Spinal cord (tissue), 10 donors: ENCODE measurements around the gene GOLGA2. TPM values are rescaled to one million over a fixed set of nuclear protein-coding genes. Genes with fewer than 3 reads are reported as not detected.

Experiments
- DNase-seq, 6 donors: peaks; one replicate each; pipeline versions ENCODE4 v3.0.0 to v3.0.0-alpha.2; 2013 to 2015; ENCODE audit warnings: low spot score in 6 of 6, low read depth in 4 of 6
- H3K27ac ChIP-seq: one replicate; pipeline ENCODE4 v1.5.1; 2013; ENCODE audit warnings: low read depth, low read length, control low read depth
- H3K27me3 ChIP-seq: one replicate; pipeline ENCODE4 v1.6.1; 2013; ENCODE audit warnings: low read length; ENCODE audit not compliant: control insufficient read depth, insufficient read depth
- H3K36me3 ChIP-seq: one replicate; pipeline ENCODE4 v1.6.1; 2013; ENCODE audit warnings: low read length; ENCODE audit not compliant: control insufficient read depth, insufficient read depth
- H3K4me1 ChIP-seq: one replicate; pipeline ENCODE4 v1.6.1; 2013; ENCODE audit warnings: low read length; ENCODE audit not compliant: control insufficient read depth, insufficient read depth
- H3K4me3 ChIP-seq: one replicate; pipeline ENCODE4 v1.5.1; 2013; ENCODE audit warnings: low read depth, low read length, control low read depth
- H3K9me3 ChIP-seq: one replicate; pipeline ENCODE4 v1.6.1; 2013; ENCODE audit warnings: low read length; ENCODE audit not compliant: control insufficient read depth, insufficient read depth
- WGBS: methylation state at CpG from one replicate; pipeline ENCODE4 v1.1.5; 2013; ENCODE audit warnings: missing lambda C conversion rate; ENCODE audit not compliant: insufficient coverage; 5-methylcytosine and 5-hydroxymethylcytosine counted together
- polyA plus RNA-seq, 2 donors: library from polyadenylated mRNA; unstranded; fragments of 120-200 nt; gene quantifications; one replicate each; pipeline ENCODE4 v1.2.1, GENCODE V29; 2013; ENCODE audit not compliant: insufficient read length in 2 of 2
- total RNA-seq, 2 donors: library from RNA; depleted of rRNA in 1 of 2; stranded (reverse); fragments of 120-200 nt in 1 of 2; fragments of >200 nt in 1 of 2; gene quantifications; one replicate each; pipeline versions ENCODE4 v1.2.3 to v1.2.4, GENCODE V29; 2013 to 2014
- donor health status: healthy.

GOLGA2 gene
- total and polyA plus RNA-seq, 4 donors, result 70.6 to 119 (median 86.0) TPM

DNA sequence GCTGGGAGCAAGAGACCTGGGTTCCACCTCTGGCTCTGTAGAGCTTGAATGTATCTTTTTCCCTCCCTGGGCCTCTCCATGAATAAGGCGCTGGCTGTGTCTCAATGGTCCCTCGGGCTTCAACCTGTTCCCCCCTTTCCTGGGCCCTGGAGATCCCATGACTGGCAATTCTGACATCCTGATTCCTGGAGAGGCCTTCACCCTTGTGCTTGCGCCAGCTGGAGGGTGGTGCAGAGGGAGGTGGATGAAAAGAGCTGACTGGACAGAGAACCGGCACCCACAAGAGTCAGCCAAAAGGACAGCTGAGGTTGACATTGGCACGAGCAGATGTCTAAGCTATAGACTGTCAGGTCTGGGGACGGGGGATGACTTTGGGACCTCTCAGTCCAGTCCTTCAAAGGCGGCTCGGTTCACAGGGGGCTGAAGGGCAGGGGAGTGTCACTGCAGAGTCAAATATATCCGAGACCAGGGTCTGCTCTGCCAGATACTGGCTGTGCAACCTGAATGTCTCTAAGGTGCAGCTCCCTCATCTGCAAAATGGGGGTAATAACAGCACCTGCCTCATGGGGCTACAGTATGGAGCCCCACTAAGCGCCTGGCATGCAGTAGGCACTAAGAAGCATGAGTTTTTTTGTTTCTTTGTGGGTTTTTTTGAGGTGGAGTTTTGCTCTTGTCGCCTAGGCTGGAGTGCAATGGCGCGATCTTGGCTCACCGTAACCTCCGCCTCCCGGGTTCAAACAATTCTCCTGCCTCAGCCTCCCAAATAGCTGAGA lies 58.8 kb downstream of the GOLGA2 start:
- peaks cover 46% of the 10 kb centered on the region for H3K4me1 ChIP-seq
- no peaks in the 10 kb centered on the region for H3K27me3 ChIP-seq
- no peak for DNase-seq
- H3K9me3 ChIP-seq, result no peaks in the 10 kb centered on the region
- peaks cover 49% of the 10 kb centered on the region for H3K36me3 ChIP-seq
- no peak overlapping the region for H3K4me3 ChIP-seq
- peak overlapping the region; percentile 7 for H3K27ac ChIP-seq
- 87% methylated on average over 14 of the region's 16 CpGs for WGBS

DNA sequence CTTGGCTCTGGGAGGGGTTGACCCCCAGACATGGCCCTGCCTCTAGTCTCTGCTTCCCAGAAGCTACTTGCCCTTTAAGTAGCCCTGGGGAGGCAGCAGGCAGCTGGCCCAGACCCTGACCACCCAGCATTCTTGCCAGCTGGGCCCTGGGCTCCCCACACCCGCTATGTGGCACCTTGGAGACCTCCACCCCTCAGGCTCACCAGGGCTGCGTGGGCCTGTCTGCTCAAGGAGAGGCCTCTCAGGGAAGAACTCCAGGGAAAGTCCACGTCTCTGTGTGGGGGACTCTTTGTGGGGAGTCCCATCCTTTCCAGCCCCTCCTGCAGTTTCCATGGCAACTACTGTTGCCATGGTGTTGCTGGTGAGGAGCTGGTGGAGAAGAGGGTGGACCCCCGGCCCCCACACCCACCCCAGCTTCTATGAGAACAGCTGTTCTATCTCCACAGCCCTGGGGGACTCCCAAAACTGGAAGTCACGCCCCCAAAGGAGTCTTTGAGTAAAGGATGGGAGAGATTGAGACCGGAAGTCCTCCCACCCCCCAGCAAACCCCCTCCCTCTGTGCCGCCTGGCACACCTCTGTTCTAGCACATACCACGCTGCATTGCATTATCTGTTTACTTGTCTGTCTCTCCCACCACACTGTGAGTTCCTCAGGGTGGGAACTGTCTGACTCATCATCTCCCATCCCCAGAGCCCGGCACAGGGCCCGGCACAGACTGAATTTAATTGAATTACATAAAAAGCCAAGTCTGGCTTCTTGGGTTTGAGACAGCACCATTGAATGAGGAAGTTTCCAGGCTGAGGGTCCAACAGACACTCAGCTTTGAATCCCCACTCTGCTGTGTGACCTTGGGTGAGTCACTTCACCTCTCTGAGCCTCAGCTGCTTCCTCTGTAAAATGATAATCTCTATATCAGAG lies 60.1 kb downstream of the GOLGA2 start:
- Histone ChIP-seq H3K4me3 (no peak overlapping the region), H3K27me3 (no peaks in the 10 kb centered on the region), H3K36me3 (peaks cover 40% of the 10 kb centered on the region), H3K4me1 (peaks cover 51% of the 10 kb centered on the region), H3K27ac (no peak overlapping the region), H3K9me3 (no peaks in the 10 kb centered on the region)
- 50% methylated on average over 2 of the region's 10 CpGs for WGBS
- DNase-seq, result peak in 2 of 6 donors; percentile 34 to 35

DNA sequence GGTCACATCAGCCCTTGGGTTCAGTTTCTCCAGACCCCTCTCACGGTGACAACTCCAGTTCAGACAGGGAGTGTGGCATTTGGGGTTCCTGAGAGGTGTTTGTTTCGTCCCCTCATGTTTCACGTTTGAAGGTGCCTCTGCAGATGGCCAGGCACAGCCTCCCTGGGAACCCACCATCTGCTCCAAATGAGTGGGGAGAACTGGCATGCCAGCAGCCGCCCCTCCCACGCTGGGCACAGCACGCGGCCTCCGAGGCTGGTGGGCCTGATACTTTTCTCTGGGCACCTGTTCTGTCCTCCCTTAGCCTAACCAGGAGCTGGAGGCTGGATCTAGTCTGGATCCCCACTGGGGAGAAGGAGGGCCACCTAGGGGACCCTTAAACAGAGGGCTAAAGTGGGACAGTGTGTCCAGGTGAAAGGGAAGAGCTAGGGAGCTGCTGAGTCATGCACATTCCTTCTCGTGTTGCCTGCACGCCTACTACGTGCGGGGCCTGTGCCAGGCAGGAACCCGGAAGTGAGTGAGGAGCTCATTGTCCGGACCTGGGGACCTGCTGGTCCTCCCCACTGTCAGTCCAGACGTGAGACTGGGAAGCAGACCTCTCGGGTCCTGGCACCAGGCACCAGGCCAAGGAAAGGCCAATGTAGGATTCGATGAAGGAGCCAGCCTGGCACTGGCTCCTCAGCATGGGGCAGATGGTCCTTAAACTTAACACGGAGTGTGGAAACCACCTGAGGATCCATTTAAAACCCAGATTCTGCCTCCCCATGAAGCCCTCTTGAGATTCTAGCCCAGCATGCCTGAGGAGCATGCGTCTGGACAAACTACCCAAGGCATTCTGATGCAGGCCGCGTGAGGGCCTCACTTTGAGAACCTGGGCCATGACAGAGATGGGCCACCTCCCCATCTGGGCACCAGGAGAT lies 61.0 kb downstream of the GOLGA2 start:
- no peaks in the 10 kb centered on the region for H3K27me3 ChIP-seq
- WGBS, result 70% methylated on average over 20 of the region's 21 CpGs
- peaks cover 34% of the 10 kb centered on the region for H3K36me3 ChIP-seq
- no peaks in the 10 kb centered on the region for H3K9me3 ChIP-seq
- no peak for DNase-seq
- peaks cover 51% of the 10 kb centered on the region for H3K4me1 ChIP-seq
- no peak overlapping the region for H3K27ac ChIP-seq
- no peak overlapping the region for H3K4me3 ChIP-seq

DNA sequence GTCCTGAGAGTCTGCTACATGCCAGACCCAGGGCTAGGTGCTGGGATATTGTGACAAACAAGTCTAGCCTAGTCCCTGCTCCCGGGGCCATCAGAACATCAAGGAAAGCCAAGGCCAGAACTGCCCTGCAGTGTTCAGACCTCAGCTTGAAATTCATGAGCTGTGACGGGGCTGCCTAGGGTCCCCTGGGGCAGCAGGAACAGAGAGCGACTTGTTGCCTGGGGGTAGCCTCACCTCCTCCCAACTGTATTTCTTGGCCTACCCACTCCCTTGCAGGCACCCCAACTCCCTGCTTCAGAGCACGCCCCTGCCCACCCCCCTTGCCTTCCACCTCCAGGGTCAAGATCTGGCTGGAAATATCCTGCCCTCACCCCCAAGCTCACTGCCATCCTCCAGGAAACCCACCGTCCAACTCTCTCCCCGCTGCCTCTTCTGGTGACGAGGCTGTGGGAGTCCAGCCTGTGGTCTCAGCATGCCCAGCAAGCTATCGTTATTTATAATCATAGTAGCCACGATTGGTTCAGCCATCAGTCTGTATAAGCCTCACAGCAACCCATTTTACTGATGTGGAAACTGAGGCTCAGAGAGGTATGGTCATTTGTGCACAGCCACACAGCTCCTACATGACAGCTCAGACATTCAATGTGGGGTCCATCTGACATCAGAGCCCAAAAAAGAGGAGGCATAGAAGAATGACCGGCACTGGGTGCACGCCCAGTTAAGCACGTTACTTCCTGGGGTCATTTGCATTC lies 61.9 kb downstream of the GOLGA2 start:
- no peak overlapping the region for H3K4me3 ChIP-seq
- 80% methylated on average over 10 of the region's 12 CpGs for WGBS
- no peak for DNase-seq
- no peak overlapping the region for H3K27ac ChIP-seq
- peaks cover 35% of the 10 kb centered on the region for H3K36me3 ChIP-seq
- H3K4me1 ChIP-seq, result peaks cover 48% of the 10 kb centered on the region
- H3K27me3 ChIP-seq, result no peaks in the 10 kb centered on the region
- H3K9me3 ChIP-seq, result no peaks in the 10 kb centered on the region

DNA sequence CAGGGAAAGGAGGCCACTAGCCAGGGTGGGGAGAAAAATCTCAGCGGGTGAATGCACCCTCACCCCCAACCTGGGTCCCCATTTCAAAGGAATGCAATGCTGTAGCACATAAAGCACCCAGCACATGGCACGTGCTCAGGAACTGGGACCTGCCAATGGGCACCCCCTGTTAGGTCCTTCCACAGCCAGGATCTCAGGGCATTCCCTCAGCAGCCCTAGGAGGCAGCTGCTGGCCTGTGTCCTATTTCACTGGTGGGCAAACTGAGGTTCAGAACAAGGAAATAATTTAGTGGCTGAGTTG lies 63.9 kb downstream of the GOLGA2 start:
- Histone ChIP-seq H3K27me3 (no peaks in the 10 kb centered on the region), H3K4me1 (peaks cover 30% of the 10 kb centered on the region), H3K27ac (no peak overlapping the region), H3K9me3 (no peaks in the 10 kb centered on the region), H3K36me3 (peaks cover 37% of the 10 kb centered on the region), H3K4me3 (no peak overlapping the region)
- DNase-seq, result no peak
- 65% methylated on average over 1 of the region's 2 CpGs for WGBS

DNA sequence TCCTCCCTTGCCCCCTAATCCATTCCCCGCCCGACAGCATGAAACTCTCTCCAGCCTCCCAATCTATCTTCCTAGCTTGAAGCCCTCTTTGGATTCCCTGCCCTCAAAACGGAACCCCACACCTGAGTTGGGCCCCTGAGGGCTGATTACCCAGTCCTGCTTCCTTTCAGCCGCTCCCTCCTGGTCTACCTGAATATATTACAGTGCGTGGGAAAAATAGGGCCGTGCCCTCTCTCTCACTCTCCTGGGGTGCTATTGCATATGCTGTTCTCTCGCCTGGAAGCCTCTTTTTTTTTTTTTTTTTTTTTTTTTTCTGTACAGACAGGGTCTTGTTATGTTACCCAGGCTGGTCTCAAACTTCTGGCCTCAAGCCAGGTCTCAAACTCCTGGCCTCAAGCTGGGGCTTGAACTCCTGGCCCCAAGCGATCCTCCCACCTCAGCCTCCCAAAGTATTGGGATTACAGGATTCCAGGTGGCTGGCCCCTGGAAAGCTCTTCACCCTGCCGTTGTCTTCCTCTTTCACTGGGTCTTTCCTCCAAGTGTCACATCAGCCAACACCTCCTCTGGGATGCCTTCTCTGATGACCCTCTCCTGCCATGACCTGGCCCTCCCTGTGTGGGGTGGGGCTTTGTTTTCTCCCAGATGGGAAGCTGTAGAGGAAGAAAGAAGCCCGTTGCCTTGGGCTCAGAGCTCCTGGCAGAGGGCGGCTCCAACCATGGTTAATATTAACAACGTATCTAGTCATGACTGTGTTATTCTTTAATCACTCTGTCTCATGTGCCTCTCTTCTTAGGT lies 64.4 kb downstream of the GOLGA2 start:
- no peak overlapping the region for H3K4me3 ChIP-seq
- 78% methylated on average over 3 of the region's 12 CpGs for WGBS
- H3K4me1 ChIP-seq, result peaks cover 26% of the 10 kb centered on the region
- no peak overlapping the region for H3K27ac ChIP-seq
- no peak for DNase-seq
- peaks cover 37% of the 10 kb centered on the region for H3K36me3 ChIP-seq
- no peaks in the 10 kb centered on the region for H3K27me3 ChIP-seq
- H3K9me3 ChIP-seq, result no peaks in the 10 kb centered on the region

DNA sequence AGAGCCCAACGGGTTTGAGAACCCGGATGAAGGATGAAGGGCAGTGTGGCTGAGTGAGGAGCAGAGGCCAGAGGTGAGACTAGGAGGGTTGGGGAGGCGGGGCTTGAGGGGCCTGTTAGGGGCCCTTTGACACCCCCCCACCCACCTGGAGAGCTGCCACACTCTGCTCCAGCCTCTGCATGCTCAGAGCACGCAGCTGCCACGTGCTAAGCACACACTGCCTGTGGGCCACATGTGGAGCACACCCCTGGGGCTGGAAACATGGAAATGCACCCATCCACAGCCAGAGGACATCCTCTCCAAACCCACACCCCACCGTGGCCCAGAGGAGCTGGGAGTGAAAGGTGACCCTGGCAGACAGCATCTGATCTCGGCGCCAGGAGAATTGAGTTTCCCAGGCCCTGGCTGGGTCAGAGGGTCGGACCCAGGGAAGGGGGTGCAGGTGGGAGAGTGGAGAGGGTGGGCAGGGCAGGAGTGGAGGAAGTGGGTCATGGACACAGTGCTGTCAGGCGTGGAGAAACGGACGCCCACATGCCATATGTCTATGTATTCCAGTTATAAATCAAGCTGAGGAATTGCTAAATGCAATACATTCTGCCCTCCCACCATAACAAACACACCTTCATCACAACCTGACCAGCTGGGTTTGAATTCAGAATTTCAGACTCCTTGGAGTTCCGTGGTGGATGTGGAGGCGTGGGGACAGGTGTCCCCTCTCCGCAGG lies 66.7 kb downstream of the GOLGA2 start:
- no peak overlapping the region for H3K27ac ChIP-seq
- no peak for DNase-seq
- peaks cover 26% of the 10 kb centered on the region for H3K4me1 ChIP-seq
- WGBS, result 65% methylated on average over 5 of the region's 15 CpGs
- no peaks in the 10 kb centered on the region for H3K9me3 ChIP-seq
- peaks cover under 1% of the 10 kb centered on the region for H3K27me3 ChIP-seq
- peaks cover 42% of the 10 kb centered on the region for H3K36me3 ChIP-seq
- no peak overlapping the region for H3K4me3 ChIP-seq

GRCh38 chr9:128208386-128208785 lies 67.4 kb downstream of the GOLGA2 start:
- 91% methylated on average over 7 of the region's 7 CpGs for WGBS
- Histone ChIP-seq H3K9me3 (no peaks in the 10 kb centered on the region), H3K4me3 (no peak overlapping the region), H3K27ac (no peak overlapping the region), H3K27me3 (peaks cover 3% of the 10 kb centered on the region), H3K4me1 (peaks cover 30% of the 10 kb centered on the region), H3K36me3 (peaks cover 42% of the 10 kb centered on the region)
- DNase-seq, result no peak
